Measurements from ENCODE around the gene SRCIN1.

Gene SRCIN1

GRCh38 chr17:38541281-38541680 lies 64.5 kb downstream of the SRCIN1 start:
- ChIA-PET POLR2A (ENCODE audit: low non-redundant PET) (no interaction called here), CTCF (no interaction called here)
- DNase-seq (ENCODE audit: low spot score): no peak
- TF ChIP-seq CTCF (conservative IDR thresholded peaks at IDR 0.05; ENCODE audit: low read depth): no peak
- no peak overlapping the region for H3K27ac ChIP-seq

- POLR2A ChIA-PET (ENCODE audit: low non-redundant PET): interaction anchor here (0.6 kb wide), 1 partner anchor 127 kb away, joined by 4 read pairs; no protein-coding TSS in a partner anchor
- H3K27ac ChIP-seq: no peak overlapping the region
- CTCF ChIA-PET: interaction anchor here (0.6 kb wide), 1 partner anchor 164 kb away, joined by 3 read pairs; no protein-coding TSS in a partner anchor
- no peak for DNase-seq (ENCODE audit: low spot score)
- TF ChIP-seq CTCF (conservative IDR thresholded peaks at IDR 0.05; ENCODE audit: low read depth): no peak
Observed at GRCh38 chr17:38540514-38541045, 65.2 kb downstream of the SRCIN1 start.

GRCh38 chr17:38539386-38539785 lies 66.4 kb downstream of the SRCIN1 start:
- ChIA-PET CTCF (no interaction called here), POLR2A (ENCODE audit: low non-redundant PET) (no interaction called here)
- H3K27ac ChIP-seq: no peak overlapping the region
- DNase-seq (ENCODE audit: low spot score): no peak
- TF ChIP-seq CTCF (conservative IDR thresholded peaks at IDR 0.05; ENCODE audit: low read depth): no peak

GRCh38 chr17:38538906-38539305 lies 66.8 kb downstream of the SRCIN1 start:
- no peak for TF ChIP-seq CTCF (conservative IDR thresholded peaks at IDR 0.05; ENCODE audit: low read depth)
- no peak overlapping the region for H3K27ac ChIP-seq
- ChIA-PET CTCF (interaction anchor here (0.9 kb wide), 1 partner anchor 20 kb away, joined by 3 read pairs; no protein-coding TSS in a partner anchor), POLR2A (ENCODE audit: low non-redundant PET) (no interaction called here)
- no peak for DNase-seq (ENCODE audit: low spot score)

GRCh38 chr17:38536661-38537060 lies 69.1 kb downstream of the SRCIN1 start:
- ChIA-PET POLR2A (ENCODE audit: low non-redundant PET) (no interaction called here), CTCF (interaction anchor here (0.7 to 1.0 kb wide), 3 partner anchors 16 to 868 kb away, joined by 3 to 4 read pairs (median 4); no protein-coding TSS in a partner anchor)
- H3K27ac ChIP-seq: no peak overlapping the region
- DNase-seq (ENCODE audit: low spot score): no peak
- no peak for TF ChIP-seq CTCF (conservative IDR thresholded peaks at IDR 0.05; ENCODE audit: low read depth)

- no peak overlapping the region for H3K27ac ChIP-seq
- no peak for TF ChIP-seq CTCF (conservative IDR thresholded peaks at IDR 0.05; ENCODE audit: low read depth)
- POLR2A ChIA-PET (ENCODE audit: low non-redundant PET): no interaction called here
- CTCF ChIA-PET: interaction anchor here (1.0 kb wide), 2 partner anchors 17 to 22 kb away, joined by 3 to 4 read pairs; no protein-coding TSS in a partner anchor
- no peak for DNase-seq (ENCODE audit: low spot score)
Observed at GRCh38 chr17:38535886-38536285, 69.9 kb downstream of the SRCIN1 start.
